Suprapubic skin (tissue), 4 donors: ENCODE results near the gene NAA10. TPM values are rescaled to one million over a fixed set of nuclear protein-coding genes. Genes with fewer than 3 reads are reported as not detected.

Experiments
- DNase-seq, 2 donors: peaks; one replicate each; pipeline ENCODE4 v3.0.0-alpha.2; 2019; ENCODE audit warnings: low spot score in 2 of 2
- H3K27ac ChIP-seq: fragments of 200-600 bp; sonication (generic); one replicate; pipeline ENCODE4 v1.5.1; 2019
- H3K27me3 ChIP-seq: fragments of 200-600 bp; sonication (generic); one replicate; pipeline ENCODE4 v1.5.1; 2019
- H3K36me3 ChIP-seq: fragments of 200-600 bp; sonication (generic); one replicate; pipeline ENCODE4 v1.5.1; 2019
- H3K4me1 ChIP-seq: fragments of 200-600 bp; sonication (generic); one replicate; pipeline ENCODE4 v1.5.1; 2019
- H3K4me3 ChIP-seq: fragments of 200-600 bp; sonication (generic); one replicate; pipeline ENCODE4 v1.5.1; 2019; ENCODE audit warnings: mild to moderate bottlenecking
- H3K9me3 ChIP-seq: fragments of 200-600 bp; sonication (generic); one replicate; pipeline ENCODE4 v1.5.1; 2019
- EP300 ChIP-seq: sonication (generic); formaldehyde crosslinking; IDR thresholded peaks from one replicate; pipeline ENCODE4 v1.6.1; 2017; ENCODE audit warnings: antibody characterized with exemption
- POLR2A ChIP-seq, 2 donors: fragments of 450-650 bp; IDR thresholded peaks; one replicate each; pipeline ENCODE4 v1.6.1; 2017; ENCODE audit warnings: antibody characterized with exemption in 2 of 2, mild to moderate bottlenecking in 2 of 2, moderate library complexity in 2 of 2
- POLR2AphosphoS5 ChIP-seq, 3 donors: sonication (generic); formaldehyde crosslinking; IDR thresholded peaks; one replicate each; pipeline ENCODE4 v1.6.1; 2017; ENCODE audit warnings: antibody characterized with exemption in 3 of 3
- WGBS: methylation state at CpG from one replicate; pipeline ENCODE4 v1.1.5; 2018; 5-methylcytosine and 5-hydroxymethylcytosine counted together
- total RNA-seq, 4 donors: library from RNA; depleted of rRNA; stranded (reverse); fragments of >200 nt; gene quantifications; one replicate each; pipeline ENCODE4 v1.1.0, GENCODE V29; 2016
- TF ChIP-seq, protein P1 (sequence below), 2 donors: fragments of 200-600 bp in 1 of 2; fragments of 450-650 bp in 1 of 2; sonication (generic) in 1 of 2; IDR thresholded peaks; one replicate each; pipeline ENCODE4 v1.5.1; 2016 to 2019; ENCODE audit warnings: antibody characterized with exemption in 2 of 2, mild to moderate bottlenecking in 1 of 2, moderate library complexity in 1 of 2

NAA10 gene
- total RNA-seq, 4 donors from 2014 or later = 58.5 to 97.2 (median 73.0) TPM

DNA sequence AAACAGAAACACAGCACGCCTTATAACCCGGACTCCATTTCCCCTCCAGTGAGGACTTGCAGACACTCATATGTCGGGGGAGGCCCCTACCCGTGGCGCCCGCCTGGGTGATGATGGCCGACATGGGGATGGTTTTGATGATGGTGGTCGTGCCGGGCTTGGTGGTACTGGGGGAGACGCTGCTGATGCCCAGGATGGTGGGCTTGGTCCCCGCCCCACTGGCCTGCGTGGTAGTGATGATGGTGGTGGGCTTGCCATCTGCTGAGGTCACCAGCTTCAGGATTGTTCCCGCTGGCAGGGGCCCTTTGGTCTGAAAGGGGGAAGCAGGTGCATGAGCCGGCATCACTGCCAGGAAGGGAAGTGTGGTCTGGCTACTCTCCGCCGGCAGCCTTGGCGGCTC lies 22.4 kb upstream of the NAA10 start:
- H3K9me3 ChIP-seq = no peaks in the 10 kb centered on the region

DNA sequence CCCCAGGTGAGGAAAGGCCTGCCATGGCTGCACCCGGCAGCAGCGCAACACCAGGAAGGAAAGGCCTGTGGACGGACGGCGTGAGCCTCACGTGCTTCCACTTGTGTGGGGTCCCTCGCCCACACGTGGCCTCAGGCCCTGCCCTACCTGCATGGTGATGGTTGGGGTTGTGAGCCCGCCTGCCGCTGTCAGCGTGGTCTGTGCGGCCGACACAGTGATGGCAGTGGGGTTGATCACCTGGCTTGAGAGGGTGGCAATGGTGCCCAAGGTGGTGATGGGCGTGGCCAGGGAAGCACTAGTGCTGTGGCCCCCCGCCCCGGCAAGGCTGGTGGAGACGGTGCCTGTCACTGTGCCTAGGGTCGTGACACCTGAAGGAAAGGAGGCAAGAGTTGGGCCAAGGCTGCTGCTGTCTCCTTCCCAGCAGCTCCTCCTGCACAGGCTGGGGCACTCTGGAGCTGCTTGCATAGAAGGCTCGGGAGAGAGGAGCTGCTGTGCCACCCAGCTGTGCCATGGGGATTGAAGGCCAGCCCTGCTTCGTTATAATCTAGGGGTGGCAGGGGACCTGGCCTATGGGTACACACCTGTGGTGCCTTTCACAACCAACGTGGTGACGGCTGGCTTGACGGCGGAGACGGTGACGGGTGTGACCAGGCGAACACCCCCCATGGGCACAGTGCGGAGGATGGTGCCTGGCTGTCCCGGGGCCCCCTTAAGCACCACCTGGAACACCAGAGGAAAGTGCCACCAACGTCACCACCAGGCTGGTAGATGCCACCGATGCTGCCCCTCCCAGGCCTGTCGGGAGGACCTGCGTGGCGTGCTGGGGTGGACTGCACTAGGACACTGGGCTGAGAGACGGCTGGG lies 21.4 kb upstream of the NAA10 start:
- no peaks in the 10 kb centered on the region for H3K27me3 ChIP-seq
- TF ChIP-seq POLR2A (IDR thresholded peaks at IDR 0.05) (no peak), POLR2AphosphoS5 (IDR thresholded peaks at IDR 0.05) (no peak), EP300 (no peak)
- TF ChIP-seq, protein P1, sequence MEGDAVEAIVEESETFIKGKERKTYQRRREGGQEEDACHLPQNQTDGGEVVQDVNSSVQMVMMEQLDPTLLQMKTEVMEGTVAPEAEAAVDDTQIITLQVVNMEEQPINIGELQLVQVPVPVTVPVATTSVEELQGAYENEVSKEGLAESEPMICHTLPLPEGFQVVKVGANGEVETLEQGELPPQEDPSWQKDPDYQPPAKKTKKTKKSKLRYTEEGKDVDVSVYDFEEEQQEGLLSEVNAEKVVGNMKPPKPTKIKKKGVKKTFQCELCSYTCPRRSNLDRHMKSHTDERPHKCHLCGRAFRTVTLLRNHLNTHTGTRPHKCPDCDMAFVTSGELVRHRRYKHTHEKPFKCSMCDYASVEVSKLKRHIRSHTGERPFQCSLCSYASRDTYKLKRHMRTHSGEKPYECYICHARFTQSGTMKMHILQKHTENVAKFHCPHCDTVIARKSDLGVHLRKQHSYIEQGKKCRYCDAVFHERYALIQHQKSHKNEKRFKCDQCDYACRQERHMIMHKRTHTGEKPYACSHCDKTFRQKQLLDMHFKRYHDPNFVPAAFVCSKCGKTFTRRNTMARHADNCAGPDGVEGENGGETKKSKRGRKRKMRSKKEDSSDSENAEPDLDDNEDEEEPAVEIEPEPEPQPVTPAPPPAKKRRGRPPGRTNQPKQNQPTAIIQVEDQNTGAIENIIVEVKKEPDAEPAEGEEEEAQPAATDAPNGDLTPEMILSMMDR (IDR thresholded peaks at IDR 0.05) = no peak
- H3K9me3 ChIP-seq = no peaks in the 10 kb centered on the region
- H3K4me3 ChIP-seq = no peak overlapping the region
- H3K27ac ChIP-seq = no peak overlapping the region
- DNase-seq = no peak
- H3K4me1 ChIP-seq = no peaks in the 10 kb centered on the region
- peaks cover 88% of the 10 kb centered on the region for H3K36me3 ChIP-seq
- WGBS = 80% methylated on average over 30 of the region's 35 CpGs

More for the DNA sequence above, 22.4 kb upstream of the NAA10 start:
- WGBS = 95% methylated on average over 3 of the region's 17 CpGs
- H3K36me3 ChIP-seq = peaks cover 88% of the 10 kb centered on the region
- TF ChIP-seq, protein P1 (IDR thresholded peaks at IDR 0.05) = no peak
- TF ChIP-seq POLR2A (IDR thresholded peaks at IDR 0.05) (no peak), EP300 (no peak), POLR2AphosphoS5 (IDR thresholded peaks at IDR 0.05) (no peak)
- H3K27me3 ChIP-seq = no peaks in the 10 kb centered on the region
- H3K27ac ChIP-seq = no peak overlapping the region
- DNase-seq = no peak
- no peak overlapping the region for H3K4me3 ChIP-seq
- H3K4me1 ChIP-seq = no peaks in the 10 kb centered on the region

DNA sequence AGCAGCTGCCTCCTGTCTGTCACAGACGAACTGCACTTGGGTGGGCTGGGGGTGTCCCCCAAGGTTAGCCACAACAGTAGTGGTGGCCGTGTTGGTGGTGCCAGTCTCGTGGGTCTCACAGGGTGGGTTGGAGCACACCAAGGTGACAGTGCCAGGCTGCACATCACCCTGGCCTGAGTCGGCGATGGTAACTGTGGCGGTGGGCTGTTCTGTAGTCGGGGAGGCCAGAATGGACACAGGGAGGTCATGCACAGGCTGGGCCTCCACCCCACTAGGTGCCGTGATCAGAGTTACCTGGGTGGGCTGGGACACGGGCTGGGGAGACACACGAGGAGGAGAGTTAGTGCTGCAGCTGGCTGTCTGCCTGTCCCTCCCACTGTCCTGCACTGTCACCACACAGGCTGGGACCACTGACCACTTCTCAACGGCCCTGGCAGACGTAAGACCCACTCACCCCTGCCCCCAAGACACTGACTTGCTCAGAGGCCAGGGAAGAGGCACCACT lies 20.4 kb upstream of the NAA10 start:
- Histone ChIP-seq H3K27me3 (no peaks in the 10 kb centered on the region), H3K27ac (no peak overlapping the region), H3K4me1 (no peaks in the 10 kb centered on the region), H3K4me3 (no peak overlapping the region), H3K36me3 (peaks cover 88% of the 10 kb centered on the region), H3K9me3 (no peaks in the 10 kb centered on the region)
- no peak for DNase-seq
- TF ChIP-seq EP300 = no peak
- TF ChIP-seq POLR2AphosphoS5 (IDR thresholded peaks at IDR 0.05) = no peak
- TF ChIP-seq, protein P1 (IDR thresholded peaks at IDR 0.05) = no peak
- TF ChIP-seq POLR2A (IDR thresholded peaks at IDR 0.05) = no peak
- 87% methylated on average over 3 of the region's 12 CpGs for WGBS

DNA sequence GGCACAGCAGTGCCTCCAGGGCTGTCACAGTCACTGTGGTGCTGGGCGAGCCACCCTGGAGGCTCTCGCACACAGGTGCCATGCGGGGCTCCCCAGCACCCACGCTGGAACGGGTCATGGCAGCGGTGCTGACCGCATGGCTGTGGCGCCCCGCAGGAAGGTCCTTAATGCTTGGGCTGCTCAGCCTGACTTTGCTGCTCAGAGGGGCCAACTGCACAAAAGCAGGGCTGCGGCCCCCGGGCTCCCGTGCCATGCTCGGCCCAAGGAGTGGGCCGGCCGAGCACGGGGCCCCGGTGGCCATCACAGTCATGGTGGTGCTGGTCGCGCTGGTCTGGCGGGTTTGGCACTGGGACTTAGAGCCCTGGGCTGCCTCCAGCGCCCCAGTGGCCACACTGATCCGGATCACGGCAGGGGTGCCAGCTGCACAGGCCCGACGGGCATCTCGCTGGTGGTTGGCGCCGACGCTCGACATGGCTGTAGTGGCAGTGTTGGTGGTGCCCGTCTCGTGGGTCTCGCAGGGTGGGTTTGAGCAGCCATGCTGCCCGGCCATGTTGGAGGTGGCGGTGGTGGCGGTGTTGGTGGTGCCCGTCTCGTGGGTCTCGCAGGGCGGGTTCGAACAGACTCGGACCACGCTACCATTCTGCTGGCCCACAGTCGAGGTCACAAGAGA lies 19.9 kb upstream of the NAA10 start:
- H3K4me3 ChIP-seq = no peak overlapping the region
- peaks cover 88% of the 10 kb centered on the region for H3K36me3 ChIP-seq
- no peaks in the 10 kb centered on the region for H3K9me3 ChIP-seq
- no peaks in the 10 kb centered on the region for H3K4me1 ChIP-seq
- H3K27me3 ChIP-seq = no peaks in the 10 kb centered on the region
- no peak for TF ChIP-seq POLR2AphosphoS5 (IDR thresholded peaks at IDR 0.05)
- no peak for TF ChIP-seq EP300
- no peak for TF ChIP-seq POLR2A (IDR thresholded peaks at IDR 0.05)
- TF ChIP-seq, protein P1 (IDR thresholded peaks at IDR 0.05) = no peak
- WGBS = 95% methylated on average over 20 of the region's 44 CpGs
- DNase-seq = no peak
- H3K27ac ChIP-seq = no peak overlapping the region
